Measurements from ENCODE around the gene TUBGCP6. TPM values are rescaled to one million over a fixed set of nuclear protein-coding genes. Genes with fewer than 3 reads are reported as not detected.

TUBGCP6 gene
- total and polyA plus RNA-seq, 2 experiments from 2014 or later: 18.6 to 47.1 TPM

- DNase-seq (ENCODE audit: low spot score): no peak
- Histone ChIP-seq H3K4me2 (peak overlapping the region; percentile 92), H3K36me3 (ENCODE audit: insufficient read depth) (no peaks in the 10 kb centered on the region; the same call in 1 of the 2 replicates), H3F3A (replicated peaks; ENCODE audit: low read depth) (peaks cover 14% of the 10 kb centered on the region), H3K79me2 (replicated peaks; ENCODE audit: insufficient read depth) (peaks cover 21% of the 10 kb centered on the region), H3K27ac (ENCODE audit: low read depth) (no peak overlapping the region), H4K20me1 (replicated peaks; ENCODE audit: insufficient read depth) (peaks cover 13% of the 10 kb centered on the region), H3K9me2 (ENCODE audit: insufficient read depth) (no peaks in the 10 kb centered on the region), H3K27me3 (ENCODE audit: insufficient read depth) (peaks cover 9% of the 10 kb centered on the region; the same call in 1 of the 2 replicates), H2AFZ (no peak overlapping the region), H3K4me1 (ENCODE audit: insufficient read depth) (peaks cover 8% of the 10 kb centered on the region; the same call in 1 of the 2 replicates), H3K4me3 (peak overlapping the region; percentile 72)
- no peak for ATAC-seq
- Mint-ChIP-seq H3K36me3 (ENCODE audit: low read depth) (peaks cover 27% of the 10 kb centered on the region), H3K4me3 (peak overlapping the region; percentile 80), H3K9me3 (peaks cover 6% of the 10 kb centered on the region; the same call in 2 of the 3 replicates), H3K27me3 (ENCODE audit: insufficient read depth, low read depth, poor library complexity) (peaks cover 9% of the 10 kb centered on the region), H3K27ac (no peak overlapping the region), H3K4me1 (peaks cover 14% of the 10 kb centered on the region)
- TF ChIP-seq NANOG (IDR thresholded peaks at IDR 0.05; ENCODE audit: borderline replicate concordance) (no peak), POLR2AphosphoS5 (IDR thresholded peaks at IDR 0.05; ENCODE audit: low read depth) (no peak), EZH2 (IDR thresholded peaks at IDR 0.05; ENCODE audit: low read depth, unreplicated experiment) (no peak), CREB1 (CRISPR knock-in tag; IDR thresholded peaks at IDR 0.05; ENCODE audit: low read depth) (no peak), JUNB (IDR thresholded peaks at IDR 0.05; ENCODE audit: unreplicated experiment) (no peak), ETS1 (IDR thresholded peaks at IDR 0.05) (no peak), ZNF114 (CRISPR knock-in tag; IDR thresholded peaks at IDR 0.05) (no peak), STAT1 (IDR thresholded peaks at IDR 0.05; ENCODE audit: unreplicated experiment) (no peak)
- TF ChIP-seq, protein P1, sequence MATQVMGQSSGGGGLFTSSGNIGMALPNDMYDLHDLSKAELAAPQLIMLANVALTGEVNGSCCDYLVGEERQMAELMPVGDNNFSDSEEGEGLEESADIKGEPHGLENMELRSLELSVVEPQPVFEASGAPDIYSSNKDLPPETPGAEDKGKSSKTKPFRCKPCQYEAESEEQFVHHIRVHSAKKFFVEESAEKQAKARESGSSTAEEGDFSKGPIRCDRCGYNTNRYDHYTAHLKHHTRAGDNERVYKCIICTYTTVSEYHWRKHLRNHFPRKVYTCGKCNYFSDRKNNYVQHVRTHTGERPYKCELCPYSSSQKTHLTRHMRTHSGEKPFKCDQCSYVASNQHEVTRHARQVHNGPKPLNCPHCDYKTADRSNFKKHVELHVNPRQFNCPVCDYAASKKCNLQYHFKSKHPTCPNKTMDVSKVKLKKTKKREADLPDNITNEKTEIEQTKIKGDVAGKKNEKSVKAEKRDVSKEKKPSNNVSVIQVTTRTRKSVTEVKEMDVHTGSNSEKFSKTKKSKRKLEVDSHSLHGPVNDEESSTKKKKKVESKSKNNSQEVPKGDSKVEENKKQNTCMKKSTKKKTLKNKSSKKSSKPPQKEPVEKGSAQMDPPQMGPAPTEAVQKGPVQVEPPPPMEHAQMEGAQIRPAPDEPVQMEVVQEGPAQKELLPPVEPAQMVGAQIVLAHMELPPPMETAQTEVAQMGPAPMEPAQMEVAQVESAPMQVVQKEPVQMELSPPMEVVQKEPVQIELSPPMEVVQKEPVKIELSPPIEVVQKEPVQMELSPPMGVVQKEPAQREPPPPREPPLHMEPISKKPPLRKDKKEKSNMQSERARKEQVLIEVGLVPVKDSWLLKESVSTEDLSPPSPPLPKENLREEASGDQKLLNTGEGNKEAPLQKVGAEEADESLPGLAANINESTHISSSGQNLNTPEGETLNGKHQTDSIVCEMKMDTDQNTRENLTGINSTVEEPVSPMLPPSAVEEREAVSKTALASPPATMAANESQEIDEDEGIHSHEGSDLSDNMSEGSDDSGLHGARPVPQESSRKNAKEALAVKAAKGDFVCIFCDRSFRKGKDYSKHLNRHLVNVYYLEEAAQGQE (IDR thresholded peaks at IDR 0.05; ENCODE audit: unreplicated experiment): no peak
Measured at GRCh38 chr22:50202130-50202666, 42.6 kb downstream of the TUBGCP6 start.
